Neutrophil (primary cell): ENCODE measurements around the gene RAD1.

Experiments
- H3K27ac ChIP-seq: fragments of 200-600 bp; sonication (generic); 2 replicates; pipeline ENCODE4 v1.5.1; 2016; ENCODE audit warnings: mild to moderate bottlenecking, moderate library complexity
- H3K27me3 ChIP-seq: fragments of 200-600 bp; sonication (generic); 2 replicates; pipeline ENCODE4 v1.6.0; 2016; ENCODE audit warnings: mild to moderate bottlenecking
- H3K36me3 ChIP-seq: fragments of 200-600 bp; sonication (generic); 2 replicates; pipeline ENCODE4 v1.5.1; 2017
- H3K4me1 ChIP-seq, 2 experiments: fragments of 200-600 bp in 1 of 2; sonication (generic) in 1 of 2; 1 replicate in 1 of 2; 2 replicates in 1 of 2; pipeline versions ENCODE4 v1.5.1 to v1.6.1; 2013 to 2016; ENCODE audit warnings: low read depth in 1 of 2, low read length in 1 of 2, mild to moderate bottlenecking in 1 of 2, moderate library complexity in 1 of 2; ENCODE audit not compliant: control insufficient read depth in 1 of 2, insufficient read depth in 1 of 2
- H3K4me3 ChIP-seq, 2 experiments: fragments of 200-600 bp in 1 of 2; sonication (generic) in 1 of 2; 1 replicate in 1 of 2; 2 replicates in 1 of 2; pipeline ENCODE4 v1.5.1; 2013 to 2016; ENCODE audit warnings: low read depth in 1 of 2, low read length in 1 of 2, mild to moderate bottlenecking in 1 of 2, moderate library complexity in 1 of 2
- H3K9me3 ChIP-seq: fragments of 200-600 bp; sonication (generic); 2 replicates; pipeline ENCODE4 v1.5.1; 2016
- TF ChIP-seq, protein P1 (sequence below): fragments of 200-600 bp; sonication (generic); IDR thresholded peaks from 2 replicates; pipeline ENCODE4 v1.5.1; 2016; ENCODE audit warnings: antibody characterized with exemption

The RAD1 gene

DNA sequence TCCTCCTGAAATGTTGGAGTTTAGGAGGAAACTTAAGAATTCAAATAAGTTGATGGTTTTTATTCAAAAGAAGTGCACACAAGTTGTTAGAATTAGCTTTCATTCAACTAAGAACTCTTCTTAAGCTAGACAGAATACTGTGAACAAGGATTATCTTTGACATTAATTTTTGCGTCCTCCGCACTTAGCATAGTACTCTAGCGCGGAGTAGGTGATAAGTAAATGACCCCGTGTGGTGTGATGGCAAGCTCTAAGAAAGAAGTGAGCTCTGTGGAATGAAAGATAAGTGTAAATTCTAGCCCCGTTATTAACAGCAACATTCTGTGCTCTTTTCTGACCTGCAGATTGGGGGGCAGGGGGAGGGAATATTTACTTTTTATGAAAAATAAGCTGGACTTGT lies 1.2 kb upstream of the RAD1 start:
- peak overlapping the region; percentile 80 to 86 for H3K4me3 ChIP-seq
- TF ChIP-seq, protein P1, sequence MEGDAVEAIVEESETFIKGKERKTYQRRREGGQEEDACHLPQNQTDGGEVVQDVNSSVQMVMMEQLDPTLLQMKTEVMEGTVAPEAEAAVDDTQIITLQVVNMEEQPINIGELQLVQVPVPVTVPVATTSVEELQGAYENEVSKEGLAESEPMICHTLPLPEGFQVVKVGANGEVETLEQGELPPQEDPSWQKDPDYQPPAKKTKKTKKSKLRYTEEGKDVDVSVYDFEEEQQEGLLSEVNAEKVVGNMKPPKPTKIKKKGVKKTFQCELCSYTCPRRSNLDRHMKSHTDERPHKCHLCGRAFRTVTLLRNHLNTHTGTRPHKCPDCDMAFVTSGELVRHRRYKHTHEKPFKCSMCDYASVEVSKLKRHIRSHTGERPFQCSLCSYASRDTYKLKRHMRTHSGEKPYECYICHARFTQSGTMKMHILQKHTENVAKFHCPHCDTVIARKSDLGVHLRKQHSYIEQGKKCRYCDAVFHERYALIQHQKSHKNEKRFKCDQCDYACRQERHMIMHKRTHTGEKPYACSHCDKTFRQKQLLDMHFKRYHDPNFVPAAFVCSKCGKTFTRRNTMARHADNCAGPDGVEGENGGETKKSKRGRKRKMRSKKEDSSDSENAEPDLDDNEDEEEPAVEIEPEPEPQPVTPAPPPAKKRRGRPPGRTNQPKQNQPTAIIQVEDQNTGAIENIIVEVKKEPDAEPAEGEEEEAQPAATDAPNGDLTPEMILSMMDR, result no peak
- H3K9me3 ChIP-seq, result no peaks in the 10 kb centered on the region
- H3K4me1 ChIP-seq, result peaks cover 22 to 23% of the 10 kb centered on the region in 2 experiments
- no peak overlapping the region for H3K27ac ChIP-seq
- no peaks in the 10 kb centered on the region for H3K27me3 ChIP-seq
- H3K36me3 ChIP-seq, result peaks cover 17% of the 10 kb centered on the region

DNA sequence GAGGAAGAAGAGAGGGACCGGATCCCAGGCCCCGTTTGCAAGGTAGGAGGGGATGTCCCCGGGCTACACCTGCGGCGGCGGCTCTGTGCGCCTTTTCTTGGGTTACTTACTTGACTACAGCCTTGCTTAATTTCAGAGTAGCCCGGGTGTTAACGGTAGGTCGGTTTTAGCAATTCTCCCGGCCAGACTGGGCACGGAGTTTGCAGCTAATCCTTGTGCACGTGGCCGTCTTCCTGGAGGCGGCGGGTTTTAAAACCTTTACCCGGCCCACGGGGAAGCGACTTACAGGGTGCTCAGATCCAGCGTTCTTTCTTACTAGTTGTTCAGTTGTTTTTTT lies 520 bp upstream of the RAD1 start:
- H3K4me1 ChIP-seq, result peaks cover 22 to 23% of the 10 kb centered on the region in 2 experiments
- TF ChIP-seq, protein P1, result no peak
- no peaks in the 10 kb centered on the region for H3K9me3 ChIP-seq
- H3K27ac ChIP-seq, result peak overlapping the region; percentile 84
- peak overlapping the region; percentile 80 to 86 for H3K4me3 ChIP-seq
- H3K27me3 ChIP-seq, result no peaks in the 10 kb centered on the region
- H3K36me3 ChIP-seq, result peaks cover 14% of the 10 kb centered on the region

DNA sequence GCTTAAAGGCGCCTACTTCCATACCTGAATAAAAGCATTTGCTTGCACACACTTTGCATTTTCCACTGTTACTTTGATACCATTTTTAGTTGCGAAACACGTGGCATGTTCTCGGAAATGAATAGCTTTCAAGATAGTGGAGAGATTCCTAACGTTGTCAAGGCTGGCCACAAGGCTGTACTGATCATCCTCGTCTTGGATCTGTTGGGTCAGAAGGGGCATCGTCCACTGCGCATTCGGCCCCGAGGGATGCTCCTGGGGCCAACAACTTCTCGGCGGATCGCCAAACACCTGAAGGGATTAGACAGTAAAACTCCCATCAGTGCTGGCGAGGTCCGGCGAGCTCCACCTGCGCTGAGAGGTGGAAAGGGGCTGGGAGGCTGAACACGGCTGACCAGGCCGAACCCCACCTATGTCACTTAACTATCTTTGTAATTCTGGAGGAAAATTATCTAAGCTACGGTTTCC lies 599 bp downstream of the RAD1 start:
- Histone ChIP-seq H3K27me3 (no peaks in the 10 kb centered on the region), H3K4me3 (peak overlapping the region; percentile 80 to 86), H3K36me3 (peaks cover 13% of the 10 kb centered on the region), H3K4me1 (peaks cover 22 to 23% of the 10 kb centered on the region in 2 experiments), H3K27ac (peak overlapping the region; percentile 84), H3K9me3 (no peaks in the 10 kb centered on the region)
- TF ChIP-seq, protein P1, result no peak

DNA sequence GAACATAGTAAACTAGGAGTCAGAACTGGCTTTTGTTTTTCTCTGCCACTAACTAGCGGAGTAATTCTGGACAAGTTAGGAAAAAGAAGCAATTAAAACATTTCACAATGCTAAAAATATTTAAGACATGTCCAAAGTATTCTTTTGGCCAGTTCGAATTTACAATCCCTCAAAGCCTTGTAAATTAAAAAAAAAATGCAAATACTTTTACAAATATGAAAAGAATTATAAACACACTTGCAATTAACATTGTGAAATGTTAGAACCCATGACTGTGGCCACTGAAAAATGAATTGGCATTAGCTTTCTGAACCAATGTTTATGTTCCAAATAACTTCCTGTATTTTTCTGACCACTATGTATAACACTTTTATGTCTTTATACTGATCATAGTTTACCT lies 2.2 kb downstream of the RAD1 start:
- no peak overlapping the region for H3K27ac ChIP-seq
- TF ChIP-seq, protein P1, result no peak

DNA sequence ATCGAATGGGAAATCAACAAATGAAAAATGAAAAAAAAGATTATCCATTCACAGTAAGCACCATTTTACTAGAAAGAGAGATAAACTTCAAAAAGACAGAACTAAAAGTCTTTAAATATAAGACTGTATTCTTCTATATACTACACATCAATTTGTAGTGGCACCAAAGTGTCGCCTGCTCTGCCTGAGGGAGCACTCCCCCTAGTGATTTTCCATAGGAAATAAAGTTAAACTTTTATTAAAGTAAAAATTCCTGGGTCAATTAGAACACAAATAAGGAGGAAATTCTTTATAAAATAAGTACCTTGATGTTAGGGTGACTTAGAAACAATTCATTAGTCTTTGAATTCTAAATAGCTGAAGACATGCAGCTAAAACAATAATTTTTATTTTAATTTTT lies 9.7 kb downstream of the RAD1 start:
- peaks cover 0 to 2% of the 10 kb centered on the region in 2 experiments for H3K4me1 ChIP-seq
- no peaks in the 10 kb centered on the region for H3K27me3 ChIP-seq
- no peaks in the 10 kb centered on the region for H3K9me3 ChIP-seq
- peaks cover 22% of the 10 kb centered on the region for H3K36me3 ChIP-seq
- no peak overlapping the region for H3K27ac ChIP-seq
- H3K4me3 ChIP-seq, result no peak overlapping the region
- TF ChIP-seq, protein P1, result no peak

More for the DNA sequence above, 2.2 kb downstream of the RAD1 start:
- H3K9me3 ChIP-seq, result no peaks in the 10 kb centered on the region
- peaks cover 28% of the 10 kb centered on the region for H3K36me3 ChIP-seq
- H3K27me3 ChIP-seq, result no peaks in the 10 kb centered on the region
- H3K4me1 ChIP-seq, result peaks cover 22 to 23% of the 10 kb centered on the region in 2 experiments
- no peak overlapping the region for H3K4me3 ChIP-seq

DNA sequence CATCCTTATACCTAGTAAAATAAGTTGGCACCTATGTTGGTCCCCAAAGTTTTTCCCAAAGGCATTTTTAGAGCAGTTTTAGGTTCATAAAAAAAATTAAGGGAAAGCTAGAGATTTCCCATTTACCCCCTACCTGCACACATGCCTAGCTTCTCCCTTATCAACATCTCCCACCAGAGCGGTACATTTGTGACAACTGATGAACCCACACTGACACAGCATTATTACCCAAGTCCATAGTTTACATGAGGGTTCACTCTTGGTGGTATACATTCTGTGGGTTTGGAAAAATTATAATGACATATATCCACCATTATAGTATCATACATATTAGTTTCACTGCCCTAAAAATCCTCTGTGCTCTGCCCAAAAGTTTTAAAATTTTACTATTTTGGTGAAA lies 12.0 kb downstream of the RAD1 start:
- Histone ChIP-seq H3K36me3 (peaks cover 8% of the 10 kb centered on the region), H3K27ac (no peak overlapping the region), H3K9me3 (no peaks in the 10 kb centered on the region), H3K4me1 (peaks cover 0 to 2% of the 10 kb centered on the region in 2 experiments), H3K4me3 (no peak overlapping the region), H3K27me3 (no peaks in the 10 kb centered on the region)
- TF ChIP-seq, protein P1, result no peak
